ENCODE data around the gene B3GNT4. TPM values are rescaled to one million over a fixed set of nuclear protein-coding genes. Genes with fewer than 3 reads are reported as not detected.

Gene B3GNT4
- total and polyA plus RNA-seq, 2 of the 13 experiments (the other 11 are each of a cell fraction or from before 2014, with no cell fraction given): 0.04 to 0.21 TPM

DNA sequence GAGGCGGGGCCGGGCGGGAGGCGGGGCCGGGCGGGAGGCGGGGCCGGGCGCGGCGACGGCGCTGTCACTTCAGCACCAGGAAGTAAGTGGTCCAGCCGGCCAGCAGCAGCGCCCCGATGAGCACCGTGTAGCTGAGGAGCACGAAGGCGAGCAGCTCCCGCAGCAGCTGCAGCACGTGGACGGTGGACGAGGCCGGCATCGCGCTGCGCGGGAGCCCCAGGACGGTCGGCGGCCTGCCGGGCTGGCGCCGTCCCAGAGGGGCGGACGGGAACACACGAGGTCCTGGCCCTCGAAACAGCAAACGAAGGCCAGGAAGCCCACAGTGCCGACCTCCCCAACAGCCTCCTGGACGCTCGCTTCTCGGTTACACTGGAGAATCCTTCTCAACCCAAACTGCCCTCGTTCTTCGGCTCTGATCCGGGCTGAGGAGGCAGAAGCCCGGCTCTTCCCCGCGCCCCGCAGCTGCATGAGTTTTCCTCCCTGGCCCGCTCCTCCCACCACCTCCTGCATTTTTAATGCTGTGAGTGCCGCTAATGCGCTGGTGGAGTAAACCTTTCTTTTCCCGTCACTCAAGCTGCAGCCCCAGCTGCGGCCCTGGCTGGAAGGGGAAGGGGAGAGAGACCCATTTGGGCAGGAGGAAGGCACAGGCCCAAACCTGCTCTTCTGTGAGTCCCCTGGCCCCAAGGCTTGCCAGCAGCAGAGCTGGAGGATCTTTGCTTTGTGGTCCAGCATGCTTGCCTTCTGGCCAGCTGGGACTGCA, 23.0 kb downstream of the B3GNT4 start (continued):
- TF ChIP-seq ZNF773 (CRISPR knock-in tag; IDR thresholded peaks at IDR 0.05; ENCODE audit: borderline replicate concordance) (peak; percentile 98), ZFP90 (CRISPR knock-in tag; IDR thresholded peaks at IDR 0.05; ENCODE audit: borderline replicate concordance) (no peak), FOXA1 (IDR thresholded peaks at IDR 0.05) (no peak), FOXA1 (CRISPR knock-in tag; IDR thresholded peaks at IDR 0.05) (peak; percentile 11; the same call in 1 of the 2 replicates), FOXA3 (CRISPR knock-in tag; IDR thresholded peaks at IDR 0.05) (no peak), ZMAT3 (CRISPR knock-in tag; conservative IDR thresholded peaks at IDR 0.05) (peak; percentile 98), ZNF451 (CRISPR knock-in tag; IDR thresholded peaks at IDR 0.05) (peak; percentile 68; the same call in 1 of the 2 replicates), KLF11 (CRISPR knock-in tag; IDR thresholded peaks at IDR 0.05) (peak; percentile 63; the same call in 1 of the 2 replicates), SMC3 (IDR thresholded peaks at IDR 0.05; ENCODE audit: low read length) (no peak)
- TF ChIP-seq, protein P1, sequence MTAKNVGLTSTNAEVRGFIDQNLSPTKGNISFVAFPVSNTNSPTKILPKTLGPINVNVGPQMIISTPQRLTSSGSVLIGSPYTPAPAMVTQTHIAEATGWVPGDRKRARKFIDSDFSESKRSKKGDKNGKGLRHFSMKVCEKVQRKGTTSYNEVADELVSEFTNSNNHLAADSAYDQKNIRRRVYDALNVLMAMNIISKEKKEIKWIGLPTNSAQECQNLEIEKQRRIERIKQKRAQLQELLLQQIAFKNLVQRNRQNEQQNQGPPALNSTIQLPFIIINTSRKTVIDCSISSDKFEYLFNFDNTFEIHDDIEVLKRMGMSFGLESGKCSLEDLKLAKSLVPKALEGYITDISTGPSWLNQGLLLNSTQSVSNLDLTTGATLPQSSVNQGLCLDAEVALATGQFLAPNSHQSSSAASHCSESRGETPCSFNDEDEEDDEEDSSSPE (CRISPR knock-in tag; IDR thresholded peaks at IDR 0.05): peak; percentile 83
- TF ChIP-seq, protein P2, sequence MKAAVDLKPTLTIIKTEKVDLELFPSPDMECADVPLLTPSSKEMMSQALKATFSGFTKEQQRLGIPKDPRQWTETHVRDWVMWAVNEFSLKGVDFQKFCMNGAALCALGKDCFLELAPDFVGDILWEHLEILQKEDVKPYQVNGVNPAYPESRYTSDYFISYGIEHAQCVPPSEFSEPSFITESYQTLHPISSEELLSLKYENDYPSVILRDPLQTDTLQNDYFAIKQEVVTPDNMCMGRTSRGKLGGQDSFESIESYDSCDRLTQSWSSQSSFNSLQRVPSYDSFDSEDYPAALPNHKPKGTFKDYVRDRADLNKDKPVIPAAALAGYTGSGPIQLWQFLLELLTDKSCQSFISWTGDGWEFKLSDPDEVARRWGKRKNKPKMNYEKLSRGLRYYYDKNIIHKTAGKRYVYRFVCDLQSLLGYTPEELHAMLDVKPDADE (CRISPR knock-in tag; IDR thresholded peaks at IDR 0.05): peak; percentile 98
- TF ChIP-seq, protein P3, sequence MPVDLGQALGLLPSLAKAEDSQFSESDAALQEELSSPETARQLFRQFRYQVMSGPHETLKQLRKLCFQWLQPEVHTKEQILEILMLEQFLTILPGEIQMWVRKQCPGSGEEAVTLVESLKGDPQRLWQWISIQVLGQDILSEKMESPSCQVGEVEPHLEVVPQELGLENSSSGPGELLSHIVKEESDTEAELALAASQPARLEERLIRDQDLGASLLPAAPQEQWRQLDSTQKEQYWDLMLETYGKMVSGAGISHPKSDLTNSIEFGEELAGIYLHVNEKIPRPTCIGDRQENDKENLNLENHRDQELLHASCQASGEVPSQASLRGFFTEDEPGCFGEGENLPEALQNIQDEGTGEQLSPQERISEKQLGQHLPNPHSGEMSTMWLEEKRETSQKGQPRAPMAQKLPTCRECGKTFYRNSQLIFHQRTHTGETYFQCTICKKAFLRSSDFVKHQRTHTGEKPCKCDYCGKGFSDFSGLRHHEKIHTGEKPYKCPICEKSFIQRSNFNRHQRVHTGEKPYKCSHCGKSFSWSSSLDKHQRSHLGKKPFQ (CRISPR knock-in tag; IDR thresholded peaks at IDR 0.05; ENCODE audit: insufficient replicate concordance): peak; percentile 83
- TF ChIP-seq, protein P4, sequence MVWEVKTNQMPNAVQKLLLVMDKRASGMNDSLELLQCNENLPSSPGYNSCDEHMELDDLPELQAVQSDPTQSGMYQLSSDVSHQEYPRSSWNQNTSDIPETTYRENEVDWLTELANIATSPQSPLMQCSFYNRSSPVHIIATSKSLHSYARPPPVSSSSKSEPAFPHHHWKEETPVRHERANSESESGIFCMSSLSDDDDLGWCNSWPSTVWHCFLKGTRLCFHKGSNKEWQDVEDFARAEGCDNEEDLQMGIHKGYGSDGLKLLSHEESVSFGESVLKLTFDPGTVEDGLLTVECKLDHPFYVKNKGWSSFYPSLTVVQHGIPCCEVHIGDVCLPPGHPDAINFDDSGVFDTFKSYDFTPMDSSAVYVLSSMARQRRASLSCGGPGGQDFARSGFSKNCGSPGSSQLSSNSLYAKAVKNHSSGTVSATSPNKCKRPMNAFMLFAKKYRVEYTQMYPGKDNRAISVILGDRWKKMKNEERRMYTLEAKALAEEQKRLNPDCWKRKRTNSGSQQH (CRISPR knock-in tag; IDR thresholded peaks at IDR 0.05; ENCODE audit: low read depth): peak; percentile 86; the same call in 1 of the 2 replicates
- TF ChIP-seq, protein P5, sequence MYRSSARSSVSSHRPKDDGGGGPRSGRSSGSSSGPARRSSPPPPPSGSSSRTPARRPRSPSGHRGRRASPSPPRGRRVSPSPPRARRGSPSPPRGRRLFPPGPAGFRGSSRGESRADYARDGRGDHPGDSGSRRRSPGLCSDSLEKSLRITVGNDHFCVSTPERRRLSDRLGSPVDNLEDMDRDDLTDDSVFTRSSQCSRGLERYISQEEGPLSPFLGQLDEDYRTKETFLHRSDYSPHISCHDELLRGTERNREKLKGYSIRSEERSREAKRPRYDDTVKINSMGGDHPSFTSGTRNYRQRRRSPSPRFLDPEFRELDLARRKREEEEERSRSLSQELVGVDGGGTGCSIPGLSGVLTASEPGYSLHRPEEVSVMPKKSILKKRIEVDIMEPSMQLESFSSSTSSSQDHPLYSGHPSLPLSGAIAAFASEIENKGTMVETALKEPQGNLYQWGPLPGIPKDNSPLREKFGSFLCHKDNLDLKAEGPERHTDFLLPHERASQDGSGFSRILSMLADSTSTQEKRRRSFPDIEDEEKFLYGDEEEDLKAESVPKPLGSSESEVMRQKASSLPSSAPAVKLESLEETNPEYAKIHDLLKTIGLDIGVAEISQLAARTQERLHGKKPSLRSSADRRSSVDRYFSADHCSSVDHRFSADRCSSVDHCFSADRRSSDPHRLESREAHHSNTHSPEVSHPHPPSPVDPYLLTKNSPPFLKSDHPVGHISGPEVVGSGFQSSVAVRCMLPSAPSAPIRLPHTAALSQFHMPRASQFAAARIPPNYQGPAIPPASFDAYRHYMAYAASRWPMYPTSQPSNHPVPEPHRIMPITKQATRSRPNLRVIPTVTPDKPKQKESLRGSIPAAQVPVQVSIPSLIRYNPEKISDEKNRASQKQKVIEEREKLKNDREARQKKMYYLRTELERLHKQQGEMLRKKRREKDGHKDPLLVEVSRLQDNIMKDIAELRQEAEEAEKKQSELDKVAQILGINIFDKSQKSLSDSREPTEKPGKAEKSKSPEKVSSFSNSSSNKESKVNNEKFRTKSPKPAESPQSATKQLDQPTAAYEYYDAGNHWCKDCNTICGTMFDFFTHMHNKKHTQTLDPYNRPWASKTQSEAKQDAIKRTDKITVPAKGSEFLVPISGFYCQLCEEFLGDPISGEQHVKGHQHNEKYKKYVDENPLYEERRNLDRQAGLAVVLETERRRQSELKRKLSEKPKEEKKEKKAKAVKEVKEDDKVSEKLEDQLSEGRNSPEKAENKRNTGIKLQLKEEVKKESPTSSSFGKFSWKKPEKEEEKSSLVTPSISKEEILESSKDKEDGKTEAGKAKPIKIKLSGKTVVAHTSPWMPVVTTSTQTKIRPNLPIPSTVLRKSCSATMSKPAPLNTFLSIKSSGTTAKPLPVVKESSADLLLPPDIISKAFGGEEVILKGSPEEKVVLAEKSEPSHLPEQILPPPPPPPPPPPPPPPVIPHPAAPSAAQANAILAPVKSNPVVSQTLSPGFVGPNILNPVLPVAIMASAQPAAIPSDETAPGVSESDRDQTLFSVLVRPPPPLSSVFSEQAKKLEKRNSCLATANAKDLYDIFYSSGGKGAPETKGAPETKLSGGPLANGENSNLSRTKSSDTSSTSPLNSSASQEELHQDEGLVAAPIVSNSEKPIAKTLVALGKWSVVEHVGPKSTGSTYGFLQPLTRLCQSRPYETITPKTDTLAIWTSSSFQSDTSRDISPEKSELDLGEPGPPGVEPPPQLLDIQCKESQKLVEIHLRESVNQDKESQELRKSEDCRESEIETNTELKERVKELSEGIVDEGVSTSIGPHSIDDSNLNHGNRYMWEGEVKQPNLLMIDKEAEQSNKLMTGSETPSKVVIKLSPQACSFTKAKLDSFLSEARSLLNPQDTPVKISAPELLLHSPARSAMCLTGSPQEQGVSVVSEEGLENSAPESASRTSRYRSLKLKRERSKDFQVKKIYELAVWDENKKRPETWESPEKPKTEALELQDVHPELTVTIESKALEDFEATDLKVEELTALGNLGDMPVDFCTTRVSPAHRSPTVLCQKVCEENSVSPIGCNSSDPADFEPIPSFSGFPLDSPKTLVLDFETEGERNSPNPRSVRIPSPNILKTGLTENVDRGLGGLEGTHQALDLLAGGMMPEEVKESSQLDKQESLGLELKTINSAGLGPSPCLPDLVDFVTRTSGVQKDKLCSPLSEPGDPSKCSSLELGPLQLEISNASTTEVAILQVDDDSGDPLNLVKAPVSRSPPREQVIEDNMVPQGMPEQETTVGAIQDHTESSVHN (CRISPR knock-in tag; IDR thresholded peaks at IDR 0.05): 0 out of 2 replicates have a peak, but pooled peaks have one; percentile 45

Measured in HepG2 (cell line).